Keratinocyte (primary cell): ENCODE results near the gene MED12. TPM values are rescaled to one million over a fixed set of nuclear protein-coding genes. Genes with fewer than 3 reads are reported as not detected.

Source experiments
- DNase-seq: peaks from one replicate; pipeline ENCODE4 v3.0.0-alpha.2; 2011; ENCODE audit warnings: low read depth, missing footprints, low spot score
- FAIRE-seq: peaks from 2 replicates; lab custom pipeline; 2011; peaks lifted over from hg19 to GRCh38; lab: Jason Lieb, UNC
- H2AFZ ChIP-seq: 2 replicates; pipeline ENCODE4 v1.6.0; 2012; ENCODE audit warnings: low read length, control low read depth, inconsistent platforms; ENCODE audit not compliant: control insufficient read depth
- H3K27ac ChIP-seq: 2 replicates; pipeline ENCODE4 v1.5.1; 2011; ENCODE audit warnings: low read length; ENCODE audit not compliant: control insufficient read depth, insufficient read depth
- H3K27me3 ChIP-seq: 3 replicates; pipeline ENCODE4 v1.6.0; 2011; ENCODE audit warnings: low read length; ENCODE audit not compliant: control insufficient read depth, insufficient read depth; ENCODE audit errors: extremely low read depth
- H3K36me3 ChIP-seq, 2 experiments: 2 replicates in 1 of 2; 3 replicates in 1 of 2; pipeline ENCODE4 v1.5.1; 2011; ENCODE audit warnings: low read length in 2 of 2, mild to moderate bottlenecking in 1 of 2; ENCODE audit not compliant: control insufficient read depth in 2 of 2, insufficient read depth in 2 of 2; ENCODE audit errors: extremely low read depth in 1 of 2
- H3K4me1 ChIP-seq: 3 replicates; pipeline ENCODE4 v1.5.1; 2011; ENCODE audit warnings: low read length; ENCODE audit not compliant: control insufficient read depth, insufficient read depth; ENCODE audit errors: extremely low read depth
- H3K4me2 ChIP-seq: 3 replicates; pipeline ENCODE4 v1.6.0; 2011; ENCODE audit warnings: low read depth, low read length; ENCODE audit not compliant: control insufficient read depth, insufficient read depth; ENCODE audit errors: extremely low read depth
- H3K4me3 ChIP-seq, 3 experiments: fragments of 200-600 bp in 1 of 3; sonication (generic) in 1 of 3; 2 replicates in 2 of 3; 3 replicates in 1 of 3; pipeline ENCODE4 v1.5.1; 2011 to 2016; ENCODE audit warnings: low read length in 3 of 3, mild to moderate bottlenecking in 3 of 3, control low read depth in 2 of 3, inconsistent platforms in 1 of 3, low read depth in 1 of 3, mixed read lengths in 1 of 3, mixed run types in 1 of 3, moderate library complexity in 1 of 3; ENCODE audit not compliant: control insufficient read depth in 2 of 3, insufficient read depth in 2 of 3; ENCODE audit errors: extremely low read depth in 1 of 3
- H3K79me2 ChIP-seq: 2 replicates; pipeline ENCODE4 v1.6.0; 2012; ENCODE audit warnings: low read length; ENCODE audit not compliant: control insufficient read depth, insufficient read depth
- H3K9ac ChIP-seq: 3 replicates; pipeline ENCODE4 v1.6.0; 2011; ENCODE audit warnings: low read length; ENCODE audit not compliant: control insufficient read depth, insufficient read depth; ENCODE audit errors: extremely low read depth
- H3K9me1 ChIP-seq: 3 replicates; pipeline ENCODE4 v1.6.0; 2011; ENCODE audit warnings: low read length; ENCODE audit not compliant: control insufficient read depth, insufficient read depth; ENCODE audit errors: extremely low read depth
- H3K9me3 ChIP-seq: 2 replicates; pipeline ENCODE4 v1.5.1; 2012; ENCODE audit warnings: low read depth, low read length; ENCODE audit not compliant: control insufficient read depth
- H4K20me1 ChIP-seq: 3 replicates; pipeline ENCODE4 v1.6.0; 2011; ENCODE audit warnings: low read length; ENCODE audit not compliant: control insufficient read depth, insufficient read depth; ENCODE audit errors: extremely low read depth
- EZH2 ChIP-seq: IDR thresholded peaks from one replicate; pipeline ENCODE4 v1.6.1; 2012; ENCODE audit warnings: inconsistent platforms, mild to moderate bottlenecking, low read length, moderate library complexity
- dilution Hi-C: fragments of 300-500 bp; cut with MboI; formaldehyde crosslinking; loops from one replicate; pipeline ENCODE4 v1.7.0; 2020; ENCODE audit warnings: low sequenced_read_pairs; ENCODE audit not compliant: extremely low pct_ligation_motif_present
- polyA plus RNA-seq, 5 experiments: library from polyadenylated mRNA; depleted of rRNA in 3 of 5; stranded (reverse) in 3 of 5; stranded (forward) in 1 of 5; unstranded in 1 of 5; fragments of >200 nt; gene quantifications; 1 replicate in 1 of 5; 2 replicates in 3 of 5; 3 replicates in 1 of 5; pipeline versions ENCODE4 v1.2.1 to v1.2.3, GENCODE V29; 2011 to 2012; ENCODE audit warnings: missing spikeins in 2 of 5, low read depth in 1 of 5, low replicate concordance in 1 of 5
- TF ChIP-seq, protein P1 (sequence below), 3 experiments: IDR thresholded peaks in 1 of 3; conservative IDR thresholded peaks in 1 of 3; optimal IDR thresholded peaks in 1 of 3; 2 replicates in 2 of 3; 3 replicates in 1 of 3; pipeline versions ENCODE3 to v1.5.1; 2011; ENCODE audit warnings: low read length in 3 of 3, mild to moderate bottlenecking in 3 of 3, moderate library complexity in 2 of 3, control low read depth in 1 of 3, inconsistent platforms in 1 of 3; ENCODE audit not compliant: insufficient read depth in 2 of 3; ENCODE audit errors: extremely low read depth in 1 of 3

MED12 gene
- polyA plus RNA-seq, 1 donor (not counting 4 experiments of a cell fraction or from before 2014, with no cell fraction given) = 4.2 TPM

GRCh38 chrX:71098951-71099506 is 19.4 kb upstream of the MED12 start:
- Histone ChIP-seq H3K4me3 (no peak overlapping the region), H3K36me3 (no peaks in the 10 kb centered on the region), H3K4me1 (no peaks in the 10 kb centered on the region), H4K20me1 (no peaks in the 10 kb centered on the region), H3K9ac (no peak overlapping the region), H3K27me3 (no peaks in the 10 kb centered on the region), H3K79me2 (no peaks in the 10 kb centered on the region), H3K27ac (no peak overlapping the region), H3K9me1 (no peaks in the 10 kb centered on the region), H2AFZ (no peak overlapping the region), H3K4me2 (no peak overlapping the region), H3K9me3 (no peaks in the 10 kb centered on the region)
- dilution Hi-C loops = no loop called here
- FAIRE-seq (no peak), DNase-seq (no peak)
- TF ChIP-seq EZH2 = no peak
- TF ChIP-seq, protein P1, sequence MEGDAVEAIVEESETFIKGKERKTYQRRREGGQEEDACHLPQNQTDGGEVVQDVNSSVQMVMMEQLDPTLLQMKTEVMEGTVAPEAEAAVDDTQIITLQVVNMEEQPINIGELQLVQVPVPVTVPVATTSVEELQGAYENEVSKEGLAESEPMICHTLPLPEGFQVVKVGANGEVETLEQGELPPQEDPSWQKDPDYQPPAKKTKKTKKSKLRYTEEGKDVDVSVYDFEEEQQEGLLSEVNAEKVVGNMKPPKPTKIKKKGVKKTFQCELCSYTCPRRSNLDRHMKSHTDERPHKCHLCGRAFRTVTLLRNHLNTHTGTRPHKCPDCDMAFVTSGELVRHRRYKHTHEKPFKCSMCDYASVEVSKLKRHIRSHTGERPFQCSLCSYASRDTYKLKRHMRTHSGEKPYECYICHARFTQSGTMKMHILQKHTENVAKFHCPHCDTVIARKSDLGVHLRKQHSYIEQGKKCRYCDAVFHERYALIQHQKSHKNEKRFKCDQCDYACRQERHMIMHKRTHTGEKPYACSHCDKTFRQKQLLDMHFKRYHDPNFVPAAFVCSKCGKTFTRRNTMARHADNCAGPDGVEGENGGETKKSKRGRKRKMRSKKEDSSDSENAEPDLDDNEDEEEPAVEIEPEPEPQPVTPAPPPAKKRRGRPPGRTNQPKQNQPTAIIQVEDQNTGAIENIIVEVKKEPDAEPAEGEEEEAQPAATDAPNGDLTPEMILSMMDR (optimal IDR thresholded peaks at IDR 0.05 in 1 of 3, IDR thresholded peaks at IDR 0.05 in 1 of 3, conservative IDR thresholded peaks at IDR 0.05 in 1 of 3; ENCODE audit: extremely low read depth in 1 of 3, insufficient read depth in 2 of 3, low read length in 3 of 3) = no peak

DNA sequence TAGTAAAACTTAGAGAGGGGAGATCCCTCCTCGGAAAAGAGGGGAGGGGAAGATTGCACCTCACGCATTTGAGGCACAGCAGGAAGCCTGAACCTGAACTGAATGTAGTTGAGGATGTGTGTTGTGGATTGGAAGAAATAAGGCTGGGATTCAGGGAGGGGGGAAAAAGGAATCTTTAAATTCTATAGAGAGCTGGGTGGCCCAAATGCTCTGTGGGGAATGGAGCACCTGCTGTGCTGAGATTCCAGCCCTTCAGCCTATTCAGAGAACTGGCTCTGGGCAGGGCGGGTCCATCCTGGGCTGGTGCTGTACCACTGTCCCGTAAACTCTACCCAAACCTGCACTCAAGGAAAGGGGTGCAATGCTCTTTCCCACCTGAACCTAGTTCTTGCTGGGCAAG is 18.7 kb upstream of the MED12 start:
- no peaks in the 10 kb centered on the region for H3K9me1 ChIP-seq
- no peak for TF ChIP-seq EZH2
- TF ChIP-seq, protein P1 (optimal IDR thresholded peaks at IDR 0.05 in 1 of 3, IDR thresholded peaks at IDR 0.05 in 1 of 3, conservative IDR thresholded peaks at IDR 0.05 in 1 of 3; ENCODE audit: extremely low read depth in 1 of 3, insufficient read depth in 2 of 3, low read length in 3 of 3) = no peak
- dilution Hi-C loops = no loop called here
- no peaks in the 10 kb centered on the region for H3K79me2 ChIP-seq
- H3K4me2 ChIP-seq = no peak overlapping the region
- H3K36me3 ChIP-seq = no peaks in the 10 kb centered on the region
- H3K9me3 ChIP-seq = no peaks in the 10 kb centered on the region
- no peak overlapping the region for H2AFZ ChIP-seq
- FAIRE-seq (no peak), DNase-seq (no peak)
- H3K27ac ChIP-seq = no peak overlapping the region
- H3K4me1 ChIP-seq = no peaks in the 10 kb centered on the region
- H4K20me1 ChIP-seq = no peaks in the 10 kb centered on the region
- no peaks in the 10 kb centered on the region for H3K27me3 ChIP-seq
- no peak overlapping the region for H3K9ac ChIP-seq
- no peak overlapping the region for H3K4me3 ChIP-seq
